ENCODE data around the gene COBLL1. TPM values are rescaled to one million over a fixed set of nuclear protein-coding genes. Genes with fewer than 3 reads are reported as not detected.
"Not testable (repeated sequence)": the region's sequence is repeated elsewhere in the genome, so short reads cannot be mapped to it uniquely, and the experiment has no call there.

The COBLL1 gene
- total and polyA plus RNA-seq, 3 experiments from 2014 or later, result not detected

GRCh38 chr2:164766216-164766953 lies 75.2 kb downstream of the COBLL1 start:
- no peaks in the 10 kb centered on the region for H3K9me3 ChIP-seq (ENCODE audit: low read length)
- no peaks in the 10 kb centered on the region for H3K27me3 ChIP-seq (ENCODE audit: insufficient read depth, low read length, poor library complexity, severe bottlenecking)
- Mint-ChIP-seq H3K4me3 (no peak overlapping the region), H3K36me3 (no peaks in the 10 kb centered on the region), H3K4me1 (no peaks in the 10 kb centered on the region), H3K27ac (no peak overlapping the region), H3K9me3 (no peaks in the 10 kb centered on the region), H3K27me3 (no peaks in the 10 kb centered on the region)
- CTCF ChIA-PET, result no interaction called here
- POLR2A ChIA-PET, result no interaction called here
- DNase-seq, result no peak
- no peak overlapping the region for H3K27ac ChIP-seq (ENCODE audit: low read depth, low read length)
- no peaks in the 10 kb centered on the region for H3K4me1 ChIP-seq (ENCODE audit: insufficient read depth, low read length)
- no peaks in the 10 kb centered on the region for H3K36me3 ChIP-seq (ENCODE audit: insufficient read depth, low read length)
- H3K4me3 ChIP-seq (ENCODE audit: low read length), result no peak overlapping the region

GRCh38 chr2:164764996-164765395 lies 76.6 kb downstream of the COBLL1 start:
- no peaks in the 10 kb centered on the region for H3K9me3 Mint-ChIP-seq
- no peaks in the 10 kb centered on the region for H3K27me3 Mint-ChIP-seq
- Histone ChIP-seq H3K27ac (ENCODE audit: low read depth, low read length) (no peak overlapping the region), H3K9me3 (ENCODE audit: low read length) (no peaks in the 10 kb centered on the region), H3K27me3 (ENCODE audit: insufficient read depth, low read length, poor library complexity, severe bottlenecking) (no peaks in the 10 kb centered on the region), H3K4me1 (ENCODE audit: insufficient read depth, low read length) (no peaks in the 10 kb centered on the region), H3K4me3 (ENCODE audit: low read length) (no peak overlapping the region), H3K36me3 (ENCODE audit: insufficient read depth, low read length) (no peaks in the 10 kb centered on the region)
- no peak overlapping the region for H3K27ac Mint-ChIP-seq
- H3K36me3 Mint-ChIP-seq, result no peaks in the 10 kb centered on the region
- DNase-seq, result no peak
- CTCF ChIA-PET, result no interaction called here
- H3K4me3 Mint-ChIP-seq, result no peak overlapping the region
- no peaks in the 10 kb centered on the region for H3K4me1 Mint-ChIP-seq
- POLR2A ChIA-PET, result no interaction called here

GRCh38 chr2:164764474-164764873 lies 77.1 kb downstream of the COBLL1 start:
- no peak for DNase-seq
- H3K4me1 Mint-ChIP-seq, result no peaks in the 10 kb centered on the region
- POLR2A ChIA-PET, result no interaction called here
- Histone ChIP-seq H3K4me3 (ENCODE audit: low read length) (no peak overlapping the region), H3K27me3 (ENCODE audit: insufficient read depth, low read length, poor library complexity, severe bottlenecking) (no peaks in the 10 kb centered on the region), H3K36me3 (ENCODE audit: insufficient read depth, low read length) (no peaks in the 10 kb centered on the region), H3K4me1 (ENCODE audit: insufficient read depth, low read length) (no peaks in the 10 kb centered on the region), H3K9me3 (ENCODE audit: low read length) (no peaks in the 10 kb centered on the region), H3K27ac (ENCODE audit: low read depth, low read length) (no peak overlapping the region)
- no peaks in the 10 kb centered on the region for H3K27me3 Mint-ChIP-seq
- CTCF ChIA-PET, result no interaction called here
- H3K9me3 Mint-ChIP-seq, result no peaks in the 10 kb centered on the region
- no peak overlapping the region for H3K27ac Mint-ChIP-seq
- no peak overlapping the region for H3K4me3 Mint-ChIP-seq
- H3K36me3 Mint-ChIP-seq, result no peaks in the 10 kb centered on the region

GRCh38 chr2:164763431-164763830 lies 78.2 kb downstream of the COBLL1 start:
- Mint-ChIP-seq H3K27ac (no peak overlapping the region), H3K4me3 (no peak overlapping the region), H3K27me3 (no peaks in the 10 kb centered on the region), H3K4me1 (no peaks in the 10 kb centered on the region), H3K36me3 (no peaks in the 10 kb centered on the region), H3K9me3 (no peaks in the 10 kb centered on the region)
- Histone ChIP-seq H3K27me3 (ENCODE audit: insufficient read depth, low read length, poor library complexity, severe bottlenecking) (no peaks in the 10 kb centered on the region), H3K27ac (ENCODE audit: low read depth, low read length) (no peak overlapping the region), H3K36me3 (ENCODE audit: insufficient read depth, low read length) (no peaks in the 10 kb centered on the region), H3K9me3 (ENCODE audit: low read length) (no peaks in the 10 kb centered on the region), H3K4me1 (ENCODE audit: insufficient read depth, low read length) (no peaks in the 10 kb centered on the region), H3K4me3 (ENCODE audit: low read length) (no peak overlapping the region)
- no peak for DNase-seq
- POLR2A ChIA-PET, result no interaction called here
- CTCF ChIA-PET, result no interaction called here

- no peak overlapping the region for H3K4me3 ChIP-seq (ENCODE audit: low read length)
- H3K9me3 ChIP-seq (ENCODE audit: low read length), result no peaks in the 10 kb centered on the region
- no peaks in the 10 kb centered on the region for H3K4me1 ChIP-seq (ENCODE audit: insufficient read depth, low read length)
- Mint-ChIP-seq H3K4me3 (no peak overlapping the region), H3K4me1 (no peaks in the 10 kb centered on the region), H3K9me3 (no peaks in the 10 kb centered on the region), H3K27ac (no peak overlapping the region), H3K36me3 (no peaks in the 10 kb centered on the region), H3K27me3 (no peaks in the 10 kb centered on the region)
- no peak overlapping the region for H3K27ac ChIP-seq (ENCODE audit: low read depth, low read length)
- no peaks in the 10 kb centered on the region for H3K27me3 ChIP-seq (ENCODE audit: insufficient read depth, low read length, poor library complexity, severe bottlenecking)
- ChIA-PET POLR2A (no interaction called here), CTCF (no interaction called here)
- DNase-seq, result no peak
- H3K36me3 ChIP-seq (ENCODE audit: insufficient read depth, low read length), result no peaks in the 10 kb centered on the region
Measured at GRCh38 chr2:164761737-164762460, 79.7 kb downstream of the COBLL1 start.

GRCh38 chr2:164761201-164761600 lies 80.4 kb downstream of the COBLL1 start:
- H3K9me3 Mint-ChIP-seq; H3K4me3 ChIP-seq (ENCODE audit: low read length); H3K4me3 Mint-ChIP-seq; DNase-seq; H3K27me3 Mint-ChIP-seq; H3K4me1 ChIP-seq (ENCODE audit: insufficient read depth, low read length); H3K36me3 ChIP-seq (ENCODE audit: insufficient read depth, low read length); H3K27ac Mint-ChIP-seq; CTCF ChIA-PET; H3K9me3 ChIP-seq (ENCODE audit: low read length); POLR2A ChIA-PET; H3K4me1 Mint-ChIP-seq; H3K27ac ChIP-seq (ENCODE audit: low read depth, low read length); H3K36me3 Mint-ChIP-seq; H3K27me3 ChIP-seq (ENCODE audit: insufficient read depth, low read length, poor library complexity, severe bottlenecking): not testable (repeated sequence)

GRCh38 chr2:164760179-164760578 lies 81.4 kb downstream of the COBLL1 start:
- Mint-ChIP-seq H3K4me3 (no peak overlapping the region), H3K27me3 (no peaks in the 10 kb centered on the region), H3K36me3 (no peaks in the 10 kb centered on the region), H3K4me1 (no peaks in the 10 kb centered on the region), H3K9me3 (no peaks in the 10 kb centered on the region), H3K27ac (no peak overlapping the region)
- no peaks in the 10 kb centered on the region for H3K4me1 ChIP-seq (ENCODE audit: insufficient read depth, low read length)
- no peak overlapping the region for H3K27ac ChIP-seq (ENCODE audit: low read depth, low read length)
- H3K36me3 ChIP-seq (ENCODE audit: insufficient read depth, low read length), result no peaks in the 10 kb centered on the region
- POLR2A ChIA-PET, result no interaction called here
- H3K4me3 ChIP-seq (ENCODE audit: low read length), result no peak overlapping the region
- DNase-seq, result no peak
- CTCF ChIA-PET, result no interaction called here
- H3K9me3 ChIP-seq (ENCODE audit: low read length), result no peaks in the 10 kb centered on the region
- H3K27me3 ChIP-seq (ENCODE audit: insufficient read depth, low read length, poor library complexity, severe bottlenecking), result no peaks in the 10 kb centered on the region

- Mint-ChIP-seq H3K27me3 (peaks cover 0 to 2% of the 10 kb centered on the region in 2 donors), H3K4me3 (no peak overlapping the region), H3K27ac (no peak overlapping the region), H3K9me3 (peaks cover 0 to 2% (median 0%) of the 10 kb centered on the region in 5 donors), H3K4me1 (no peaks in the 10 kb centered on the region), H3K36me3 (no peaks in the 10 kb centered on the region)
- Histone ChIP-seq H3K9me3 (ENCODE audit: low read length) (no peaks in the 10 kb centered on the region), H3K27me3 (ENCODE audit: insufficient read depth, low read length, poor library complexity, severe bottlenecking) (no peaks in the 10 kb centered on the region), H3K27ac (ENCODE audit: low read depth, low read length) (no peak overlapping the region), H3K4me3 (ENCODE audit: low read length) (no peak overlapping the region), H3K36me3 (ENCODE audit: insufficient read depth, low read length) (no peaks in the 10 kb centered on the region), H3K4me1 (ENCODE audit: insufficient read depth, low read length) (no peaks in the 10 kb centered on the region)
- DNase-seq, result no peak
- POLR2A ChIA-PET, result no interaction called here
- CTCF ChIA-PET, result no interaction called here
Measured at GRCh38 chr2:164757934-164758695, 83.5 kb downstream of the COBLL1 start.

Measured in CD8-positive, alpha-beta memory T cell (primary cell).